Thoracic aorta (tissue), 2 donors: ENCODE measurements around the gene PLEKHM2. TPM values are rescaled to one million over a fixed set of nuclear protein-coding genes. Genes with fewer than 3 reads are reported as not detected.

ENCODE experiments used
- ATAC-seq: fragments of 150-250 bp; one replicate; pipeline ENCODE4 v1.8.0; 2017; ENCODE audit warnings: low read depth; ENCODE audit not compliant: insufficient number of reproducible peaks, low FRiP score
- DNase-seq: peaks from one replicate; pipeline ENCODE4 v3.0.0-alpha.2; 2020; ENCODE audit warnings: low spot score
- H3K27ac ChIP-seq, 2 donors: fragments of 200-600 bp; sonication (generic); 1 replicate in 1 of 2; 2 replicates in 1 of 2; pipeline ENCODE4 v1.5.1; 2016; ENCODE audit warnings: mild to moderate bottlenecking in 2 of 2, moderate library complexity in 2 of 2
- H3K27me3 ChIP-seq: fragments of 200-600 bp; sonication (generic); replicated peaks from 2 replicates; pipeline ENCODE4 v1.6.0; 2016; ENCODE audit warnings: mild to moderate bottlenecking; ENCODE audit not compliant: insufficient read depth
- H3K36me3 ChIP-seq: fragments of 200-600 bp; sonication (generic); one replicate; pipeline ENCODE4 v1.5.1; 2016
- H3K4me1 ChIP-seq, 2 donors: fragments of 200-600 bp; sonication (generic); 1 replicate in 1 of 2; 2 replicates in 1 of 2; pipeline versions ENCODE4 v1.5.1 to v1.6.0; 2016; ENCODE audit warnings: low read depth in 2 of 2, mild to moderate bottlenecking in 1 of 2; ENCODE audit not compliant: control insufficient read depth in 1 of 2
- H3K4me3 ChIP-seq: fragments of 200-600 bp; sonication (generic); 2 replicates; pipeline ENCODE4 v1.5.1; 2016; ENCODE audit warnings: mild to moderate bottlenecking
- H3K9me3 ChIP-seq: fragments of 200-600 bp; sonication (generic); 2 replicates; pipeline ENCODE4 v1.5.1; 2016
- CTCF ChIP-seq: fragments of 200-600 bp; sonication (generic); IDR thresholded peaks from one replicate; pipeline ENCODE4 v1.5.1; 2019; ENCODE audit warnings: antibody characterized with exemption
- total RNA-seq, 2 donors: library from RNA; depleted of rRNA; stranded (reverse); fragments of >200 nt; gene quantifications; one replicate each; pipeline versions ENCODE4 v1.1.0 to v1.2.3, GENCODE V29; 2016

The PLEKHM2 gene
- total RNA-seq, 2 donors from 2014 or later, result 53.7 to 74.6 TPM

- ATAC-seq, result no peak
- Histone ChIP-seq H3K4me3 (no peak overlapping the region), H3K9me3 (no peaks in the 10 kb centered on the region), H3K4me1 (no peaks in the 10 kb centered on the region), H3K27ac (no peak overlapping the region), H3K36me3 (peaks cover 83% of the 10 kb centered on the region), H3K27me3 (no peaks in the 10 kb centered on the region)
- TF ChIP-seq CTCF, result no peak
- no peak for DNase-seq
Measured at GRCh38 chr1:15727021-15727420, 42.9 kb downstream of the PLEKHM2 start.

DNA sequence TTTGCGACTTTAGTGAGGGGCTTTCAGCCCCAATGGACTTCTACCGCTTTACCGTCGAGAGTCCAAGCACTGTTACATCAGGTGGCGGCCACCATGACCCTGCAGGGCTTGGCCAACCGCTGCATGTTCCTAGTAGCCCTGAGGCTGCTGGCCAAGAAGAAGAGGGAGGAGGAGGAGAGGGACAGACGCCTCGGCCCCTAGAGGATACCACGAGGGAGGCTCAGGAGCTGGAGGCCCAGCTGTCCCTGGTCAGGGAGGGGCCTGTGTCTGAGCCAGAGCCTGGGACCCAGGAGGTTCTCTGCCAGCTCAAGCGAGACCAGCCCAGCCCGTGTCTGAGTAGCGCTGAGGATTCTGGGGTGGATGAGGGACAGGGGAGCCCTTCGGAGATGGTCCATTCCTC is 43.3 kb downstream of the PLEKHM2 start:
- H3K36me3 ChIP-seq, result peaks cover 83% of the 10 kb centered on the region

GRCh38 chr1:15727866-15728534 is 43.9 kb downstream of the PLEKHM2 start:
- Histone ChIP-seq H3K4me1 (peaks cover 0 to 3% of the 10 kb centered on the region in 2 donors), H3K36me3 (peaks cover 81% of the 10 kb centered on the region), H3K27ac (no peak overlapping the region), H3K9me3 (no peaks in the 10 kb centered on the region), H3K27me3 (no peaks in the 10 kb centered on the region), H3K4me3 (no peak overlapping the region)
- no peak for DNase-seq
- ATAC-seq, result no peak
- TF ChIP-seq CTCF, result no peak

More for the DNA sequence above, 43.3 kb downstream of the PLEKHM2 start:
- no peaks in the 10 kb centered on the region for H3K9me3 ChIP-seq
- no peaks in the 10 kb centered on the region for H3K27me3 ChIP-seq
- no peak overlapping the region for H3K27ac ChIP-seq
- H3K4me1 ChIP-seq, result peaks cover 0 to under 1% of the 10 kb centered on the region in 2 donors
- ATAC-seq (no peak), DNase-seq (no peak)
- TF ChIP-seq CTCF, result no peak
- H3K4me3 ChIP-seq, result no peak overlapping the region

GRCh38 chr1:15728937-15729657 is 45.0 kb downstream of the PLEKHM2 start:
- no peak for ATAC-seq
- peaks cover 0 to 3% of the 10 kb centered on the region in 2 donors for H3K4me1 ChIP-seq
- no peak overlapping the region for H3K4me3 ChIP-seq
- DNase-seq, result no peak
- no peaks in the 10 kb centered on the region for H3K9me3 ChIP-seq
- peaks cover 85% of the 10 kb centered on the region for H3K36me3 ChIP-seq
- TF ChIP-seq CTCF, result no peak
- no peak overlapping the region for H3K27ac ChIP-seq
- no peaks in the 10 kb centered on the region for H3K27me3 ChIP-seq

GRCh38 chr1:15730423-15730822 is 46.3 kb downstream of the PLEKHM2 start:
- DNase-seq (no peak), ATAC-seq (no peak)
- Histone ChIP-seq H3K27me3 (no peaks in the 10 kb centered on the region), H3K9me3 (no peaks in the 10 kb centered on the region), H3K36me3 (peaks cover 80% of the 10 kb centered on the region), H3K4me3 (no peak overlapping the region), H3K27ac (no peak overlapping the region), H3K4me1 (peaks cover 0 to 12% of the 10 kb centered on the region in 2 donors)
- TF ChIP-seq CTCF, result no peak
